GM18870 (cell line): ENCODE measurements around the gene OR4C13.
"Not testable (repeated sequence)": the region's sequence is repeated elsewhere in the genome, so short reads cannot be mapped to it uniquely, and the experiment has no call there.

Experiments
- ATAC-seq: cut with Tn5 transposase; IDR thresholded peaks from one replicate; pipeline ENCODE4 v1.9.1; 2021; ENCODE audit warnings: moderate library complexity; ENCODE audit not compliant: unreplicated experiment

Gene OR4C13

GRCh38 chr11:49952091-49952490, at the start of gene OR4C13:
Gene OR4C13 (plus strand): TSS chr11:49952391. CDS start chr11:49952423, 32 bp downstream.
- ATAC-seq: no peak

DNA sequence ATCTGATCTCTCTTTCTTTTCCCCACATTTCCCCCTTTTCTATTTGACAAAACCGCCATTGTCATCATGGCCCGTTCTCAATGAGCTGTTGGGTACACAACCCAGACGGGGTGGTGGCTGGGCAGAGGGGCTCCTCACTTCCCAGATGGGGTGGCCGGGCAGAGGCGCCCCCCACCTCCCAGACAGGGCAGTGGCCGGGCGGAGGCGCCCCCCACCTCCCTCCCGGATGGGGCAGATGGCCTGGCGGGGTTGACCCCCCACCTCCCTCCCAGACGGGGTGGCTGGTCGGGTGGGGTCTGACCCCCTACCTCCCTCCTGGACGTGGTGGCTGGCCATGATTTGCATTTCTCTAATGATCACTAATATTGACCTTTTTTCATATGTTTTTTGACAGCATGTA, 40.7 kb upstream of the OR4C13 start:
- ATAC-seq: not testable (repeated sequence)

DNA sequence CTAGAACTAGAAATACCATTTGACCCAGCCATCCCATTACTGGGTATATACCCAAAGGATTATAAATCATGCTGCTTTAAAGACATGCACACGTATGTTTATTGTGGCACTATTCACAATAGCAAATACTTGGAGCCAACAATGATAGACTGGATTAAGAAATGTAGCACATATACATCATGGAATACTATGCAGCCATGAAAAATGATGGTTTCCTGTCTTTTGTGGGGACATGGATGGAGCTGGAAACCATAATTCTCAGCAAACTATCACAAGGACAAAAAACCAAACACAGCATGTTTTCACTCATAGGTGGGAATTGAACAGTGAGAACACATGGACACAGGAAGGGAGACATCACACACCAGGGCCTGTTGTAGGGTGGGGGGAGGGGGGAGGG, 3.5 kb upstream of the OR4C13 start:
- ATAC-seq: not testable (repeated sequence)

DNA sequence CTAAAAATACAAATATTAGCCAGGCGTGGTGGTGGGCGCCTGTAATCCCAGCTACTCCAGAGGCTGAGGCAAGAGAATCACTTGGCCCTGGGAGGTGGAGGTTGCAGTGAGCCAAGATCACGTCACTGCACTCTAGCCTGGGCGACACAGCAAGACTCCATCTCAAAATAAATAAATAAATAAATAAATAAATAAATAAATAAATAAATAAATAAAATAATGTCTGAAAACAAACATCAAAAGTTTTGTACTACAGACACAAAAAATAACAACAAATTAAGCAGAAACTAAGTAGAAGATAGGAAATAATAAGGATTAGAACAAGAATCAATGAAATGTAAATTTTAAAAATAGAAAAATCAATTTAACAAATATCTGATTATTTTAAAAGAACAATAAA, 21.2 kb downstream of the OR4C13 start:
- not testable (repeated sequence) for ATAC-seq

GRCh38 chr11:49982435-49982834, 30.2 kb downstream of the OR4C13 start, which contains the start of gene OR4C12:
Gene OR4C12 (minus strand): TSS chr11:49982535. CDS start chr11:49982501, 34 bp downstream.
- ATAC-seq: not testable (repeated sequence)

DNA sequence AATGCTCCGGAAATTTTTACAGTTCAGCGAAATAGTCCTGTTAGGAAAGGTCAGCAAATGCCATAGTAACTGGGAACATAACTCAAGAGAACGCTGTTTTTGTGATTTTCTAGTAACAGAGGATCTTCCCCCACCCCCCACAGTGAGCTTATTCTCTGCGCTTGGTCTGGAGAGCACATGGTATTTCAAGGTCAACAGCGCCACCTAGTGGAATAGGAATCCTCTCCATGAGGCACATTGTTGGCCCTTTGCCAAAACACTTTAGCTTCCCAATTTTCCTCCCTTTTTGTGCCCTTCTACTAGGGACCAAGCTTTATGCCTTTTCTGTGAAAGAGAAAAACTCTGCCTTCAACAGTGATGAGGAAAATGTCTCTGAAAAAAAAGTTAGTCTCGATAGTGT, 43.4 kb downstream of the OR4C13 start:
- no peak for ATAC-seq
